ENCODE measurements around the gene ITGA2. TPM values are rescaled to one million over a fixed set of nuclear protein-coding genes. Genes with fewer than 3 reads are reported as not detected.

ITGA2 gene
- polyA plus RNA-seq, 1 donor from 2014 or later, result 0.20 TPM

DNA sequence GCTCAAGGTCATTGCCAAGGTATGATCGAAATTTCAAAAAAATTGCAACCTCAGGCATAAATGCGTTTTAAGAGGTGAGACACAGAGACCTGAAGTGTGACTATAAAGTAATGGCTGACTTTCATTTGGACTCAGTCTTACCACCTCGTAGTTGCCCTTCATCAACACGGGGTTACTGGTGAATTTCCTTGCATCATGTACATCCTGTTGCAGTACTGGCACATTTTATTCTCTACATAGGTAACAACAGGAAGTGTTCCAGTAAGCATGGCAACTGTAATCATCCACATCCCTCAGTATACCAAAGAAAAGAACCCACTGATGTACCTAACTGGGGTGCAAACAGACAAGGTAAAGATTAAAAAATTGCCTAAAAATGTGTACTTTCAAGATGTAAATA, 91.1 kb downstream of the ITGA2 start:
- no peak overlapping the region for H3K4me2 ChIP-seq (ENCODE audit: low read length)
- H3K4me3 ChIP-seq (ENCODE audit: low read length), result no peak overlapping the region
- no peaks in the 10 kb centered on the region for H3K9me2 ChIP-seq (ENCODE audit: insufficient read depth, low read length)
- no peaks in the 10 kb centered on the region for H4K20me1 ChIP-seq (ENCODE audit: insufficient read depth)
- no peak overlapping the region for H3K9ac ChIP-seq (ENCODE audit: low read length)
- no peak for TF ChIP-seq SMC3 (conservative IDR thresholded peaks at IDR 0.05; ENCODE audit: poor library complexity)
- no peak for TF ChIP-seq TAF1 (IDR thresholded peaks at IDR 0.05; ENCODE audit: low read depth)
- TF ChIP-seq EP300 (conservative IDR thresholded peaks at IDR 0.05; ENCODE audit: poor library complexity, severe bottlenecking), result no peak
- no peak for TF ChIP-seq RAD21 (conservative IDR thresholded peaks at IDR 0.05)
- no peak for TF ChIP-seq MXI1 (conservative IDR thresholded peaks at IDR 0.05; ENCODE audit: poor library complexity, severe bottlenecking)
- TF ChIP-seq, protein P1, sequence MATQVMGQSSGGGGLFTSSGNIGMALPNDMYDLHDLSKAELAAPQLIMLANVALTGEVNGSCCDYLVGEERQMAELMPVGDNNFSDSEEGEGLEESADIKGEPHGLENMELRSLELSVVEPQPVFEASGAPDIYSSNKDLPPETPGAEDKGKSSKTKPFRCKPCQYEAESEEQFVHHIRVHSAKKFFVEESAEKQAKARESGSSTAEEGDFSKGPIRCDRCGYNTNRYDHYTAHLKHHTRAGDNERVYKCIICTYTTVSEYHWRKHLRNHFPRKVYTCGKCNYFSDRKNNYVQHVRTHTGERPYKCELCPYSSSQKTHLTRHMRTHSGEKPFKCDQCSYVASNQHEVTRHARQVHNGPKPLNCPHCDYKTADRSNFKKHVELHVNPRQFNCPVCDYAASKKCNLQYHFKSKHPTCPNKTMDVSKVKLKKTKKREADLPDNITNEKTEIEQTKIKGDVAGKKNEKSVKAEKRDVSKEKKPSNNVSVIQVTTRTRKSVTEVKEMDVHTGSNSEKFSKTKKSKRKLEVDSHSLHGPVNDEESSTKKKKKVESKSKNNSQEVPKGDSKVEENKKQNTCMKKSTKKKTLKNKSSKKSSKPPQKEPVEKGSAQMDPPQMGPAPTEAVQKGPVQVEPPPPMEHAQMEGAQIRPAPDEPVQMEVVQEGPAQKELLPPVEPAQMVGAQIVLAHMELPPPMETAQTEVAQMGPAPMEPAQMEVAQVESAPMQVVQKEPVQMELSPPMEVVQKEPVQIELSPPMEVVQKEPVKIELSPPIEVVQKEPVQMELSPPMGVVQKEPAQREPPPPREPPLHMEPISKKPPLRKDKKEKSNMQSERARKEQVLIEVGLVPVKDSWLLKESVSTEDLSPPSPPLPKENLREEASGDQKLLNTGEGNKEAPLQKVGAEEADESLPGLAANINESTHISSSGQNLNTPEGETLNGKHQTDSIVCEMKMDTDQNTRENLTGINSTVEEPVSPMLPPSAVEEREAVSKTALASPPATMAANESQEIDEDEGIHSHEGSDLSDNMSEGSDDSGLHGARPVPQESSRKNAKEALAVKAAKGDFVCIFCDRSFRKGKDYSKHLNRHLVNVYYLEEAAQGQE (IDR thresholded peaks at IDR 0.05; ENCODE audit: borderline replicate concordance), result no peak
- no peak for TF ChIP-seq POLR2AphosphoS5 (IDR thresholded peaks at IDR 0.05)
- no peak for TF ChIP-seq EZH2 (IDR thresholded peaks at IDR 0.05; ENCODE audit: borderline replicate concordance, insufficient read depth, low read length, poor library complexity, severe bottlenecking)
- TF ChIP-seq, protein P2, sequence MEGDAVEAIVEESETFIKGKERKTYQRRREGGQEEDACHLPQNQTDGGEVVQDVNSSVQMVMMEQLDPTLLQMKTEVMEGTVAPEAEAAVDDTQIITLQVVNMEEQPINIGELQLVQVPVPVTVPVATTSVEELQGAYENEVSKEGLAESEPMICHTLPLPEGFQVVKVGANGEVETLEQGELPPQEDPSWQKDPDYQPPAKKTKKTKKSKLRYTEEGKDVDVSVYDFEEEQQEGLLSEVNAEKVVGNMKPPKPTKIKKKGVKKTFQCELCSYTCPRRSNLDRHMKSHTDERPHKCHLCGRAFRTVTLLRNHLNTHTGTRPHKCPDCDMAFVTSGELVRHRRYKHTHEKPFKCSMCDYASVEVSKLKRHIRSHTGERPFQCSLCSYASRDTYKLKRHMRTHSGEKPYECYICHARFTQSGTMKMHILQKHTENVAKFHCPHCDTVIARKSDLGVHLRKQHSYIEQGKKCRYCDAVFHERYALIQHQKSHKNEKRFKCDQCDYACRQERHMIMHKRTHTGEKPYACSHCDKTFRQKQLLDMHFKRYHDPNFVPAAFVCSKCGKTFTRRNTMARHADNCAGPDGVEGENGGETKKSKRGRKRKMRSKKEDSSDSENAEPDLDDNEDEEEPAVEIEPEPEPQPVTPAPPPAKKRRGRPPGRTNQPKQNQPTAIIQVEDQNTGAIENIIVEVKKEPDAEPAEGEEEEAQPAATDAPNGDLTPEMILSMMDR (IDR thresholded peaks at IDR 0.05; ENCODE audit: poor library complexity, severe bottlenecking), result no peak
- H3F3A ChIP-seq (ENCODE audit: insufficient read depth, low read length, poor library complexity, severe bottlenecking), result no peaks in the 10 kb centered on the region
- no peaks in the 10 kb centered on the region for H3K36me3 ChIP-seq (ENCODE audit: insufficient read depth, low read length)
- H3K27me3 ChIP-seq (ENCODE audit: insufficient read depth, low read depth, low read length), result no peaks in the 10 kb centered on the region
- H3K79me2 ChIP-seq (replicated peaks; ENCODE audit: insufficient read depth, low read length), result no peaks in the 10 kb centered on the region
- no peak overlapping the region for H3K27ac ChIP-seq (ENCODE audit: low read length)
- H2AFZ ChIP-seq (ENCODE audit: low read depth, low read length), result no peak overlapping the region
- H3K9me3 ChIP-seq (ENCODE audit: low read length), result no peaks in the 10 kb centered on the region

DNA sequence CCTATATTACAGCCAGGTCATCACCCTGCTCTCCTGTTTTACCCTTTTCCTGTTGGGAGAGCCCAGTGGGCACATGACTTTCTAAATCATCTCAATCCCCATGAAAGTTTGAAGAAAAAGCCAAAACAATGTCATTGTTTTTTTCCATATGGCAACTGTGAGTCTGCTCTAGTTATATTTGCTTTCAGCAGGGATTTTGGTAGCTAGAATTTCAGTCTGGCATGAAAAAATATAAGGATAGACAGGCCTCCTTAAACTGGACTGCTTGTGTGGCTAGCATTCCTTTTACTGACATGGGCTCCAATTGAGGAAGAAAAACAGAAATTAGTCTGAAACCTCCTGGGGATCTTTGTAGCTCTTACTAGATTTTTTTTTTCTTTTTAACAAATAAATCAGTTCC, 94.8 kb downstream of the ITGA2 start:
- no peaks in the 10 kb centered on the region for H3K36me3 ChIP-seq (ENCODE audit: insufficient read depth, low read length)
- no peaks in the 10 kb centered on the region for H4K20me1 ChIP-seq (ENCODE audit: insufficient read depth)
- H3K9me2 ChIP-seq (ENCODE audit: insufficient read depth, low read length), result no peaks in the 10 kb centered on the region
- TF ChIP-seq RAD21 (conservative IDR thresholded peaks at IDR 0.05) (no peak), POLR2AphosphoS5 (IDR thresholded peaks at IDR 0.05) (no peak), SMC3 (conservative IDR thresholded peaks at IDR 0.05; ENCODE audit: poor library complexity) (no peak), MXI1 (conservative IDR thresholded peaks at IDR 0.05; ENCODE audit: poor library complexity, severe bottlenecking) (no peak), EZH2 (IDR thresholded peaks at IDR 0.05; ENCODE audit: borderline replicate concordance, insufficient read depth, low read length, poor library complexity, severe bottlenecking) (no peak), TAF1 (IDR thresholded peaks at IDR 0.05; ENCODE audit: low read depth) (no peak), EP300 (conservative IDR thresholded peaks at IDR 0.05; ENCODE audit: poor library complexity, severe bottlenecking) (no peak)
- TF ChIP-seq, protein P2 (IDR thresholded peaks at IDR 0.05; ENCODE audit: poor library complexity, severe bottlenecking), result no peak
- TF ChIP-seq, protein P1 (IDR thresholded peaks at IDR 0.05; ENCODE audit: borderline replicate concordance), result no peak
- no peaks in the 10 kb centered on the region for H3K27me3 ChIP-seq (ENCODE audit: insufficient read depth, low read depth, low read length)
- H3K4me3 ChIP-seq (ENCODE audit: low read length), result no peak overlapping the region
- H3K9ac ChIP-seq (ENCODE audit: low read length), result no peak overlapping the region
- H3K79me2 ChIP-seq (replicated peaks; ENCODE audit: insufficient read depth, low read length), result no peaks in the 10 kb centered on the region
- H3K27ac ChIP-seq (ENCODE audit: low read length), result no peak overlapping the region
- H3K4me2 ChIP-seq (ENCODE audit: low read length), result no peak overlapping the region
- H3F3A ChIP-seq (ENCODE audit: insufficient read depth, low read length, poor library complexity, severe bottlenecking), result no peaks in the 10 kb centered on the region
- no peaks in the 10 kb centered on the region for H3K9me3 ChIP-seq (ENCODE audit: low read length)
- no peak overlapping the region for H2AFZ ChIP-seq (ENCODE audit: low read depth, low read length)
